ENCODE data around the gene HSCB.
A peak's percentile ranks its signal among the peaks of the same experiment; 100 is the strongest.

HSCB gene

GRCh38 chr22:28788601-28789000 is 46.8 kb downstream of the HSCB start:
- Histone ChIP-seq H3K36me3 (ENCODE audit: low read depth) (peaks cover 34% of the 10 kb centered on the region), H3K4me3 (ENCODE audit: severe bottlenecking) (no peak overlapping the region), H3K4me1 (ENCODE audit: insufficient read depth, poor library complexity, severe bottlenecking) (no peaks in the 10 kb centered on the region), H3K27ac (ENCODE audit: poor library complexity, severe bottlenecking) (no peak overlapping the region), H3K27me3 (ENCODE audit: insufficient read depth, poor library complexity, severe bottlenecking) (no peaks in the 10 kb centered on the region), H3K9me3 (ENCODE audit: severe bottlenecking) (no peaks in the 10 kb centered on the region)
- TF ChIP-seq CTCF (IDR thresholded peaks at IDR 0.05; ENCODE audit: poor library complexity, severe bottlenecking), result no peak
- DNase-seq (ENCODE audit: low spot score) (no peak), ATAC-seq (ENCODE audit: low read depth) (no peak)

- Histone ChIP-seq H3K27me3 (ENCODE audit: insufficient read depth, poor library complexity, severe bottlenecking) (no peaks in the 10 kb centered on the region), H3K4me1 (ENCODE audit: insufficient read depth, poor library complexity, severe bottlenecking) (no peaks in the 10 kb centered on the region), H3K36me3 (ENCODE audit: low read depth) (peaks cover 40% of the 10 kb centered on the region), H3K4me3 (ENCODE audit: severe bottlenecking) (no peak overlapping the region), H3K9me3 (ENCODE audit: severe bottlenecking) (no peaks in the 10 kb centered on the region), H3K27ac (ENCODE audit: poor library complexity, severe bottlenecking) (no peak overlapping the region)
- ATAC-seq (ENCODE audit: low read depth) (no peak), DNase-seq (ENCODE audit: low spot score) (no peak)
- TF ChIP-seq CTCF (IDR thresholded peaks at IDR 0.05; ENCODE audit: poor library complexity, severe bottlenecking), result no peak
These were observed 49.3 kb downstream of the HSCB start for GRCh38 chr22:28791124-28791523.

GRCh38 chr22:28791841-28792490 is 50.1 kb downstream of the HSCB start:
- ATAC-seq (ENCODE audit: low read depth) (peak; percentile 21; the same call in 2 of the 3 replicates), DNase-seq (ENCODE audit: low spot score) (no peak)
- Histone ChIP-seq H3K4me3 (ENCODE audit: severe bottlenecking) (no peak overlapping the region), H3K4me1 (ENCODE audit: insufficient read depth, poor library complexity, severe bottlenecking) (no peaks in the 10 kb centered on the region), H3K27me3 (ENCODE audit: insufficient read depth, poor library complexity, severe bottlenecking) (no peaks in the 10 kb centered on the region), H3K9me3 (ENCODE audit: severe bottlenecking) (no peaks in the 10 kb centered on the region), H3K36me3 (ENCODE audit: low read depth) (peaks cover 40% of the 10 kb centered on the region), H3K27ac (ENCODE audit: poor library complexity, severe bottlenecking) (peak overlapping the region; percentile 30)
- TF ChIP-seq CTCF (IDR thresholded peaks at IDR 0.05; ENCODE audit: poor library complexity, severe bottlenecking), result no peak

- peak overlapping the region; percentile 30 for H3K27ac ChIP-seq (ENCODE audit: poor library complexity, severe bottlenecking)
- peak; percentile 35 for ATAC-seq (ENCODE audit: low read depth)
These were observed 50.9 kb downstream of the HSCB start for GRCh38 chr22:28792491-28793383.

More at GRCh38 chr22:28792491-28793383, 50.9 kb downstream of the HSCB start:
- H3K36me3 ChIP-seq (ENCODE audit: low read depth), result peaks cover 48% of the 10 kb centered on the region
- H3K27me3 ChIP-seq (ENCODE audit: insufficient read depth, poor library complexity, severe bottlenecking), result no peaks in the 10 kb centered on the region
- DNase-seq (ENCODE audit: low spot score), result no peak
- H3K4me1 ChIP-seq (ENCODE audit: insufficient read depth, poor library complexity, severe bottlenecking), result peaks cover 6% of the 10 kb centered on the region
- H3K4me3 ChIP-seq (ENCODE audit: severe bottlenecking), result no peak overlapping the region
- H3K9me3 ChIP-seq (ENCODE audit: severe bottlenecking), result no peaks in the 10 kb centered on the region
- TF ChIP-seq CTCF (IDR thresholded peaks at IDR 0.05; ENCODE audit: poor library complexity, severe bottlenecking), result no peak

Measured in RWPE2 (cell line).